Inflammatory macrophage (primary cell): Measurements from ENCODE around the gene MRC2.

ENCODE experiments used
- DNase-seq, 2 donors: peaks; one replicate each; pipeline ENCODE4 v3.0.0-alpha.2; 2020 to 2022

Gene MRC2

DNA sequence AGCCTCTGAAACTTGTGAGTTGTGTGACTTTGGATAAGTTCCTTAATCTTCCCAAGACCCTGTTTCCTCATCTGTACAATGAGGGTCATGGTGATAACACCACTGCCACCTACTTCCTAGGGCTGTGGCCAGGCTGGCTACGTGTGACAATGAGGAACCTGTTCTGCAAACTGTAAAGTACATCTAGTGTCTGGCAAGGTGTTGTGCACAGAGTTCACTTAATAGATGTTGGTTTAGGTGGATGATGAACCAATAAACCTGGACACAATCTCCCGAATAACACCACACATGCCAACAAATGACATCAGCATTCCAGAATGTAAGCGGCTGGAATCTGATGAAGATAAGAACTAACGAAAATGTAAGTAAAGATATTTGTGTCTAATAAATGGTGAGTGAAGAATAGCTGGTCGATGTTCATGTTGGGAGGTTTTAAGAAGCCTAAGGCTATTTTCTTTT lies 98.3 kb downstream of the MRC2 start:
- DNase-seq, result peak; percentile 57 to 75

GRCh38 chr17:62727916-62728672 lies 100.6 kb downstream of the MRC2 start:
- no peak for DNase-seq

DNA sequence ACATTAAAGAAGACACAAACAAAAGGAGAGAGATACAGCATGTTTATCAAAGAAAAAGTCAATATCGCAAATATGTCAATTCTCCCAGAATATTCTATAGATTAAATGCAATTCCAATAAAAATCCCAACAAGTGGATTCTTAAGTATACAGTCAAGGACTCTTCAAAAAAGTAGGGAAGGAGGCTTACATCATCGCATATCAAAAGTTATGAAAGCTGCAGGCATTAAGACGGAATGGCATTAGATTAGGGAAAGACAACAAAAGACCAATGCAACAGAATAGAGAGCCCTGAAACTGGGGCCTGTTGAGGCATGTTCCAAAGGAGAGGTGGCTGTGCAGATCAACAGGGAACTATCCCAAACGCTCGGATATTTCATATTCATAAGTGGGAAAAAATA lies 104.7 kb downstream of the MRC2 start:
- DNase-seq, result no peak

DNA sequence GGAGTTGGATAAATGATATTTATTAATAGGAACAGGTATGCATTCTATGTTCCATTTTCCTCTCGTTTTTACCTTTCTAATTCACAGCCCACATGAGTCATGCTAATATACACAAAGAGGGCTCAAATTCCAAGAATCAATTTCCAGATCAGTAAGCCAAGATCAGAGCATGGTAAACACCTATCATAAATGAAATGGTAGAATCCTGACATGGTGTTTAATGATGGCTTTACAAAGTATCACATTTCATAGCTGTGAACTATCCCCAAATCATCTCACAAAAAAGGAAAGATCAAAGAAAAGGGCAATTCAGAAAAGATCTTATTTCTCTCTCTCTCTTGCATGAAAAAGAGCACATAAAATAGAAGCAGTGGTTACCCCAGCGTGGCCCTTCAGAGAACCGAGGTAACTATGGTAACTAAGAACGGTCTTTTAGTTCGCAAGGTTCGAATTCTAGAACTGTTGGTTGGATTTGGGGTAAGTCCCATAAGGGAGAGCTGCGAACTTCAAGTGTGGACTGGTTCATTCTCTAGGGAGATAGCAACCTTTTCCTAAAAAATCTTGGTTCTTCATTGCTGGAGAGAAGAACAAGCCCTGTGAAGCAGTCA lies 107.7 kb downstream of the MRC2 start:
- no peak for DNase-seq

GRCh38 chr17:62737513-62737912 lies 110.0 kb downstream of the MRC2 start:
- no peak for DNase-seq

DNA sequence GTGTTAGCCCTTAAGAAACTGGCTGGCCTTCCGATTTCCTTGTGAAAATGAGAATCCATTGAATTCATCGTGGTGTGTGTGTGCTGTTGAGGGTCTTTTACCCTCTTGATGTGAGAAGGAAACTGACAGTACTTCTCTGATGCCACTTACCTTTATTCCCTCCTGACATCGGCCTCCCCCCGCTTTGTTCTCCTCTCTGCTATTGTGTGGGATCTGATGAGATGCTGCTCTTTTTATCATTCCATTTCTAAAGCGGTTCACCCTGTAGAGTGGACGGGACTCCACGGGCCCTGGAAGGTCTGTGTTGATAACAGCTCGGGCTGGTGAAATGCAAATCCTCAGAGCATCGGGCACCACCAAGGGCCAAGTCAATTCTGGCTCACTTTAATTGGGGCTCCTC lies 110.8 kb downstream of the MRC2 start:
- DNase-seq, result no peak

- DNase-seq, result no peak
Measured at GRCh38 chr17:62739645-62740388, 112.3 kb downstream of the MRC2 start.

- no peak for DNase-seq
Measured at GRCh38 chr17:62741290-62741689, 113.8 kb downstream of the MRC2 start.
